GM20431 (cell line): ENCODE measurements around the gene TRAFD1.

Experiments
- in situ Hi-C: fragments of 300-500 bp; cut with MseI, MboI; formaldehyde crosslinking; loops from one replicate; pipeline ENCODE4 v1.15.0; 2020; ENCODE audit warnings: low sequenced_read_pairs; ENCODE audit not compliant: unreplicated experiment

The TRAFD1 gene

GRCh38 chr12:112170971-112171596, 45.7 kb downstream of the TRAFD1 start:
- in situ Hi-C loops: no loop called here

- in situ Hi-C loops: no loop called here
Observed at GRCh38 chr12:112172556-112173324, 47.4 kb downstream of the TRAFD1 start.

GRCh38 chr12:112175361-112176155, 50.2 kb downstream of the TRAFD1 start:
- in situ Hi-C loops: loop anchor here (25.0 kb wide), 1 partner anchor 212 kb away; the partner anchor contains the start of gene HECTD4

- in situ Hi-C loops: loop anchor here (25.0 kb wide), 1 partner anchor 211 kb away; the partner anchor contains the start of gene HECTD4
Observed at GRCh38 chr12:112176321-112177010, 51.1 kb downstream of the TRAFD1 start.

- in situ Hi-C loops: loop anchor here (25.0 kb wide), 1 partner anchor 209 kb away; the partner anchor contains the start of gene HECTD4
Observed at GRCh38 chr12:112178796-112179195, 53.4 kb downstream of the TRAFD1 start.

GRCh38 chr12:112179341-112179740, 54.0 kb downstream of the TRAFD1 start:
- in situ Hi-C loops: loop anchor here (25.0 kb wide), 1 partner anchor 208 kb away; the partner anchor contains the start of gene HECTD4

- in situ Hi-C loops: loop anchor here (25.0 kb wide), 1 partner anchor 207 kb away; the partner anchor contains the start of gene HECTD4
Observed at GRCh38 chr12:112179916-112180315, 54.6 kb downstream of the TRAFD1 start.

GRCh38 chr12:112180422-112180821, 55.1 kb downstream of the TRAFD1 start:
- in situ Hi-C loops: loop anchor here (25.0 kb wide), 1 partner anchor 207 kb away; the partner anchor contains the start of gene HECTD4

- in situ Hi-C loops: loop anchor here (25.0 kb wide), 1 partner anchor 205 kb away; the partner anchor contains the start of gene HECTD4
Observed at GRCh38 chr12:112182499-112182898, 57.1 kb downstream of the TRAFD1 start.

- in situ Hi-C loops: loop anchor here (25.0 kb wide), 1 partner anchor 204 kb away; the partner anchor contains the start of gene HECTD4
Observed at GRCh38 chr12:112183141-112184021, 58.0 kb downstream of the TRAFD1 start.

GRCh38 chr12:112184056-112184887, 58.9 kb downstream of the TRAFD1 start:
- in situ Hi-C loops: loop anchor here (25.0 kb wide), 1 partner anchor 203 kb away; the partner anchor contains the start of gene HECTD4

GRCh38 chr12:112185093-112185923, 59.9 kb downstream of the TRAFD1 start:
- in situ Hi-C loops: loop anchor here (25.0 kb wide), 1 partner anchor 202 kb away; the partner anchor contains the start of gene HECTD4

GRCh38 chr12:112188130-112188830, 62.9 kb downstream of the TRAFD1 start:
- in situ Hi-C loops: loop anchor here (25.0 kb wide), 1 partner anchor 199 kb away; the partner anchor contains the start of gene HECTD4

- in situ Hi-C loops: loop anchor here (25.0 kb wide), 1 partner anchor 197 kb away; the partner anchor contains the start of gene HECTD4
Observed at GRCh38 chr12:112190231-112191025, 65.1 kb downstream of the TRAFD1 start.

- in situ Hi-C loops: loop anchor here (25.0 kb wide), 1 partner anchor 196 kb away; the partner anchor contains the start of gene HECTD4
Observed at GRCh38 chr12:112191201-112191600, 65.8 kb downstream of the TRAFD1 start.
